Renal cortical epithelial cell (primary cell): ENCODE results near the gene EXOSC10. TPM values are rescaled to one million over a fixed set of nuclear protein-coding genes. Genes with fewer than 3 reads are reported as not detected.
"Not testable (repeated sequence)": the region's sequence is repeated elsewhere in the genome, so short reads cannot be mapped to it uniquely, and the experiment has no call there.

Experiments
- DNase-seq: peaks from one replicate; pipeline ENCODE4 v3.0.0-alpha.2; 2011; ENCODE audit warnings: low read depth
- total RNA-seq: library from RNA; depleted of rRNA; stranded (reverse); fragments of >200 nt; gene quantifications from 2 replicates; pipeline ENCODE4 v1.2.3, GENCODE V29; 2014

EXOSC10 gene
- total RNA-seq, 1 donor from 2014 or later: 65.5 TPM

GRCh38 chr1:11109047-11109760 lies 9.5 kb upstream of the EXOSC10 start:
- DNase-seq: no peak

GRCh38 chr1:11107599-11107998 lies 7.9 kb upstream of the EXOSC10 start:
- no peak for DNase-seq

GRCh38 chr1:11105586-11105985 lies 5.9 kb upstream of the EXOSC10 start:
- DNase-seq: no peak

GRCh38 chr1:11101347-11101746 lies 1.7 kb upstream of the EXOSC10 start:
- DNase-seq: no peak

GRCh38 chr1:11100806-11101205 lies 1.1 kb upstream of the EXOSC10 start:
- not testable (repeated sequence) for DNase-seq

GRCh38 chr1:11100149-11100493 lies 452 bp upstream of the EXOSC10 start:
- DNase-seq: no peak

GRCh38 chr1:11098931-11099309 lies 749 bp downstream of the EXOSC10 start:
- no peak for DNase-seq

GRCh38 chr1:11083784-11084183 lies 15.9 kb downstream of the EXOSC10 start:
- DNase-seq: not testable (repeated sequence)

GRCh38 chr1:11080931-11081330 lies 18.7 kb downstream of the EXOSC10 start:
- DNase-seq: no peak

- no peak for DNase-seq
Observed at GRCh38 chr1:11078631-11079030, 21.0 kb downstream of the EXOSC10 start.

GRCh38 chr1:11073398-11073797 lies 26.3 kb downstream of the EXOSC10 start:
- not testable (repeated sequence) for DNase-seq

- no peak for DNase-seq
Observed at GRCh38 chr1:11072216-11072917, 27.3 kb downstream of the EXOSC10 start.

GRCh38 chr1:11071463-11072215 lies 28.0 kb downstream of the EXOSC10 start:
- DNase-seq: no peak

GRCh38 chr1:11070876-11071275 lies 28.8 kb downstream of the EXOSC10 start:
- no peak for DNase-seq

GRCh38 chr1:11068600-11069473 lies 30.8 kb downstream of the EXOSC10 start:
- no peak for DNase-seq

GRCh38 chr1:11067716-11068599 lies 31.7 kb downstream of the EXOSC10 start:
- no peak for DNase-seq

GRCh38 chr1:11065796-11066195 lies 33.9 kb downstream of the EXOSC10 start:
- no peak for DNase-seq

GRCh38 chr1:11064942-11065341 lies 34.7 kb downstream of the EXOSC10 start:
- DNase-seq: no peak

GRCh38 chr1:11063937-11064537 lies 35.6 kb downstream of the EXOSC10 start:
- not testable (repeated sequence) for DNase-seq

GRCh38 chr1:11062965-11063401 lies 36.7 kb downstream of the EXOSC10 start:
- DNase-seq: peak; percentile 46
